Activated naive CD4-positive, alpha-beta T cell treated with anti-CD3 and anti-CD28 coated beads, Interleukin-2, amount 50 U/mL, for 24 hours (primary cell): ENCODE results near the gene COX8C.

Experiments used
- H3K27ac Mint-ChIP-seq: one replicate; pipeline ENCODE4 v1.8.0; 2021; ENCODE audit warnings: mild to moderate bottlenecking, mixed read lengths
- H3K27me3 Mint-ChIP-seq: one replicate; pipeline ENCODE4 v1.8.0; 2021; ENCODE audit warnings: mixed read lengths
- H3K36me3 Mint-ChIP-seq: one replicate; pipeline ENCODE4 v1.8.0; 2021; ENCODE audit warnings: mixed read lengths
- H3K4me1 Mint-ChIP-seq: one replicate; pipeline ENCODE4 v1.8.0; 2021; ENCODE audit warnings: mixed read lengths
- H3K4me3 Mint-ChIP-seq: one replicate; pipeline ENCODE4 v1.8.0; 2021; ENCODE audit warnings: mild to moderate bottlenecking, mixed read lengths
- H3K9me3 Mint-ChIP-seq: one replicate; pipeline ENCODE4 v1.8.0; 2021; ENCODE audit warnings: mixed read lengths

Gene COX8C, protein sequence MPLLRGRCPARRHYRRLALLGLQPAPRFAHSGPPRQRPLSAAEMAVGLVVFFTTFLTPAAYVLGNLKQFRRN

GRCh38 chr14:93346926-93347721 lies at the start of gene COX8C:
Gene COX8C (plus strand): TSS chr14:93347182. CDS start chr14:93347269, 87 bp downstream.
- peaks cover 2% of the 10 kb centered on the region for H3K36me3 Mint-ChIP-seq
- no peaks in the 10 kb centered on the region for H3K27me3 Mint-ChIP-seq
- no peaks in the 10 kb centered on the region for H3K4me1 Mint-ChIP-seq
- H3K9me3 Mint-ChIP-seq, result no peaks in the 10 kb centered on the region
- no peak within 1 kb of the TSS for H3K4me3 Mint-ChIP-seq
- no peak within 1 kb of the TSS for H3K27ac Mint-ChIP-seq

- Mint-ChIP-seq H3K36me3 (peaks cover 3% of the 10 kb centered on the region), H3K4me3 (no peak overlapping the region), H3K9me3 (no peaks in the 10 kb centered on the region), H3K27me3 (no peaks in the 10 kb centered on the region), H3K4me1 (peaks cover 36% of the 10 kb centered on the region), H3K27ac (no peak overlapping the region)
These were observed 47.6 kb upstream of the COX8C start for GRCh38 chr14:93299416-93299815.

GRCh38 chr14:93299866-93300265 lies 47.1 kb upstream of the COX8C start:
- peaks cover 34% of the 10 kb centered on the region for H3K4me1 Mint-ChIP-seq
- H3K27ac Mint-ChIP-seq, result no peak overlapping the region
- peaks cover 2% of the 10 kb centered on the region for H3K36me3 Mint-ChIP-seq
- H3K4me3 Mint-ChIP-seq, result no peak overlapping the region
- H3K27me3 Mint-ChIP-seq, result no peaks in the 10 kb centered on the region
- no peaks in the 10 kb centered on the region for H3K9me3 Mint-ChIP-seq

DNA sequence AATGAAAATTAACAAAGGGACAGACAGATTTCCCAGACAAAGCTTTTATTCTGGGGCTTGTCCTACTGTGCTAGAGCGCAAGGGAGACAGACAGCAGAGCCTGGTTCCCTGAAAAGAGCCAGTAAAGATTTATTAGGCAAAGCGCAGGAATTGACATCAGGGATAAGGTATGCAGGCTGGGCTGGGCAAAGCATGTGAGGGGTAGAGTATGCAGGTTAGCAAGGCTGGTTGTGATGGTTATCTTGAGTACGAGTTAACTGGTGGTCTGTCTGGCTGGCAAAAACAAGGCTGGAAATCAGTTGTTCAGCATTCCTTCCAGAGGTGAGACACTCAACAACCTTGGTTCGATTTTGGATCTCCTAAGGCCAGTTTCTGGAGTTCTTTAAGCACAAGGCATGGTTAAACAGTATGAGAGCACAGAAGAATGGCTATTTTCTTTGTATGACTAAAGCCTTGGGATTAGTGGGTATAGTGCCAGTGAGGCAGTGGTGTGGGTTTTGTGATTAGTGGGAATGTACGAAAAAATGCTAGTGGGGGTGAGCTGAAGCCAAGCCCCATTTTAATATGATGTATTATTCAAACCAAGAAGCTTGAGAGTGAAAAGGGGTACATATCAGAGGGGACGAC lies 45.0 kb upstream of the COX8C start:
- Mint-ChIP-seq H3K9me3 (no peaks in the 10 kb centered on the region), H3K4me1 (peaks cover 41% of the 10 kb centered on the region), H3K36me3 (peaks cover 2% of the 10 kb centered on the region), H3K4me3 (no peak overlapping the region), H3K27ac (no peak overlapping the region), H3K27me3 (no peaks in the 10 kb centered on the region)

DNA sequence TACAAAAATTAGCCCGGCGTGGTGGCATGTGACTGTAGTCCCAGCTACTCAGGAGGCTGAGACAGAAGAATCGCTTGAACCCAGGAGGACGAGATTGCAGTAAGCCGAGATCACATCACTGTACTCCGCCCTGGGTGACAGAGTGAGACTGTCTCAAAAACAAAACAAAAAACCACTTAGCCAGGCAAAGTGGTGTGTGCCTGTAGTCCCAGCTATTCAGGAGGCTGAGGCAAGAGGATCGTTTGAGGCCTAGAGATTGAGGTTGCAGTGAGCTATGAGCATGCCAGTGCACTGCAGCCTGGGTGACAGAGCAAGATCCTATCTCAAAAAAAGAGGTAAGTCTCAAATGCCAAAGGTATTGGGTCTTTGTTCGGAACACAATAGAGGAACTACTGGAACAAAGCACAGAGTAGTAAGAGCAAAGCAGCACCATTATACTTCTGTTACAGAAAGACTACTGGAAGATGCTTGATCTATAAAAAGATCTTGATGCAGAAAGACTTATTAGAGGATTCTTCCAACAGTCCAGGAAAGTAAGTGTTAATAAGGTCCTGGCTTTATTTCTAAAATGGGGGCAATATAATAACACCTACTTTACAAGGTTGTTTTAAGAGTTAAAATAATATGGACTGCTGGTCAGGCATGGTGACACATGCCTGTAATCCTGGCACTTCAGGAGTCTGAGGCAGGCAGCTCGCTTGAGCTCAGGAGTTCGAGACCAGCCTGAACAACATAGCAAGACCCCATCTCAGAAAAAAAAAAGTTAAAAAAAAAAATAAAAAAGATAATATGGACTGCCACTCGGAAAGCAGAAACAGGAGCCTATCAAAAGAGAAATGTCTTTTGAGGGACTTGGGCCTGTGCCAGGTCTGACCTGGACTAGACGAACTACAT lies 44.0 kb upstream of the COX8C start:
- Mint-ChIP-seq H3K9me3 (no peaks in the 10 kb centered on the region), H3K27me3 (no peaks in the 10 kb centered on the region), H3K4me3 (no peak overlapping the region), H3K4me1 (peaks cover 37% of the 10 kb centered on the region), H3K36me3 (peaks cover 3% of the 10 kb centered on the region), H3K27ac (no peak overlapping the region)

DNA sequence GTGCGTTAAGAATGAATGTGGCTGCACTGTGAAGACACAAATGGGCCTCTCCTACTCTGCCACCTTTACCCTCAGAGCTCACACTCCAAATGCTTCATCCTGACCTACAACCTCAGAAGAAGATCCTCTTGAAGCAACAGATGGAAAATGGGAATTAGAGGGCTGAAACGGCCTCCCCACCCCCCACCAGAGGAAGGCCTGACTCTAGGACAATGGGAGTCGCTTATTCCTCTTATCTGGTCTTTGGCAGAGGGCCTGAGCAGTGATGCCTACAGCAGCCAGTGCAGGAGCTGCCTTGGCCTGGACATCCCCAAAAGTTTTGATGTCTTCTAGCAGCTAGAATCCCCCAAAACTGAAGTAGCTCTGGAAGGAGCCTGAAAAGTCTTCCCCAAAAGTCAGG lies 43.3 kb upstream of the COX8C start:
- H3K4me1 Mint-ChIP-seq, result peaks cover 36% of the 10 kb centered on the region
- no peak overlapping the region for H3K27ac Mint-ChIP-seq
- H3K9me3 Mint-ChIP-seq, result no peaks in the 10 kb centered on the region
- H3K27me3 Mint-ChIP-seq, result no peaks in the 10 kb centered on the region
- H3K36me3 Mint-ChIP-seq, result peaks cover 3% of the 10 kb centered on the region
- H3K4me3 Mint-ChIP-seq, result no peak overlapping the region

DNA sequence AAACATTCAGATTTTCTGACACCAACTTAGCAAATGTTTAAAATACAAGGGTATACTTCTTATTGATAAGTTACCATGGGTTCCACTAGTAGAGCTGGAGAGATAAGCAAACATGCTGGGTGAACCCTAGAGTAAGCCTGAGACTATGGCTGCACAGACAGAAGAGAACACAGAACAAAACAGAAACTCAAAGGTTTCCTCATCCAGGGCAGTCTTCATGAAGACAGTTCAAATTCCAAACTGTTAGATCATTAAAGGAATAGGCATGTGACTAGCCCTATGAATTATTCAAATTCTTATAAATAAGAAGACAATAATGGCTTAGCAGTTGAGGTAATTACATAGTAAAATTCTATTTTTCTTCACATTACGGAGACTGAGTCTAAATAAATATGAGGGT lies 42.2 kb upstream of the COX8C start:
- Mint-ChIP-seq H3K36me3 (peaks cover 3% of the 10 kb centered on the region), H3K4me1 (peaks cover 37% of the 10 kb centered on the region), H3K27me3 (no peaks in the 10 kb centered on the region), H3K27ac (no peak overlapping the region), H3K9me3 (no peaks in the 10 kb centered on the region), H3K4me3 (no peak overlapping the region)

- H3K4me3 Mint-ChIP-seq, result no peak overlapping the region
- H3K4me1 Mint-ChIP-seq, result peaks cover 39% of the 10 kb centered on the region
- H3K9me3 Mint-ChIP-seq, result no peaks in the 10 kb centered on the region
- no peak overlapping the region for H3K27ac Mint-ChIP-seq
- H3K36me3 Mint-ChIP-seq, result peaks cover 3% of the 10 kb centered on the region
- no peaks in the 10 kb centered on the region for H3K27me3 Mint-ChIP-seq
These were observed 41.1 kb upstream of the COX8C start for GRCh38 chr14:93305725-93306418.

DNA sequence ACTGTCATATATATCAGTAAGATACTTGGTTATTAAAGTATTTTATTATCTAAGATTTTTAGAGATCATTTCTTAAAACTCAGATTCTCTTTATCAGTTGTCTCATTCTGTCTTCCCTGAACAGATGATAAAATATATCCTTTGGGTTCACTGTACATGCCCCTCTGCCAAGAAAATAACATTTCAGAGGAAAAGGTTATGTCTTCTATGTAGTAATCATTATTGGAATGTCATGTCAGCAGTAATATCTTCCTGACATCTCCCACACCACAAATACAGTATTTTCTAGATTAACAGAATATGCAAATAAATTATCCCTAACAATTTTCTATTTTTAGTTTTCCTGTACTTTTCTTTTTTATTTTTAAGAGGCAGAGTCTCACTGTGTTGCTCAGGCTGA lies 40.2 kb upstream of the COX8C start:
- no peaks in the 10 kb centered on the region for H3K9me3 Mint-ChIP-seq
- no peaks in the 10 kb centered on the region for H3K27me3 Mint-ChIP-seq
- peaks cover 43% of the 10 kb centered on the region for H3K4me1 Mint-ChIP-seq
- no peak overlapping the region for H3K27ac Mint-ChIP-seq
- H3K4me3 Mint-ChIP-seq, result no peak overlapping the region
- H3K36me3 Mint-ChIP-seq, result peaks cover 3% of the 10 kb centered on the region

- no peak overlapping the region for H3K27ac Mint-ChIP-seq
- no peak overlapping the region for H3K4me3 Mint-ChIP-seq
- no peaks in the 10 kb centered on the region for H3K27me3 Mint-ChIP-seq
- peaks cover 3% of the 10 kb centered on the region for H3K36me3 Mint-ChIP-seq
- H3K4me1 Mint-ChIP-seq, result peaks cover 40% of the 10 kb centered on the region
- H3K9me3 Mint-ChIP-seq, result no peaks in the 10 kb centered on the region
These were observed 38.2 kb upstream of the COX8C start for GRCh38 chr14:93308686-93309345.

DNA sequence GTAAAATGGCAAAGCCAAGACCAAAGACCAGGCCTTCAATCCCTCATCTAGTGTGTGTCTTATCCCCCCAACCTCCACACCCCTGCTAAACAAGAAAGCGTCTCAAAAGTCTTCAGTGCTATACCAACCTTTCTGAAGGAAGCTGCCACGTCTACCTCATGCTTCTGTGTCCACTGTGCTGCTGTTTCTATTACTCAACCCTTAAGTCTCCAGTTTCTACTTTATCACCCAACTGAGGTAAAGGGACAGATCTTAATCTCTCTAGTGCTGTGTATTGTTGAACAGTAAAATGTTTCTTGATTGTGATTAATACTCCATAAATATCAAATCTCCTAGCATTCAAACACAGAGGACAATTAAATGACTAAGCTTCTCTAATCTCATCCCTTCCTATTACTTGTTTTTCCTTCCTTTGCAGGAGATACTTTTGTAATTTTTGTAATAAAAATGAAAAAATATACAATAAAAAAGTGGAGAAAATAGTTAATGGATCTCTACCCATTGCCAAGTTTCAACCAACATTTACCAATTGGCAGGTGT lies 37.5 kb upstream of the COX8C start:
- Mint-ChIP-seq H3K9me3 (no peaks in the 10 kb centered on the region), H3K36me3 (peaks cover 3% of the 10 kb centered on the region), H3K27me3 (no peaks in the 10 kb centered on the region), H3K4me1 (peaks cover 38% of the 10 kb centered on the region), H3K4me3 (no peak overlapping the region), H3K27ac (no peak overlapping the region)

GRCh38 chr14:93311082-93311481 lies 35.9 kb upstream of the COX8C start:
- H3K36me3 Mint-ChIP-seq, result peaks cover 1% of the 10 kb centered on the region
- peaks cover 34% of the 10 kb centered on the region for H3K4me1 Mint-ChIP-seq
- no peak overlapping the region for H3K4me3 Mint-ChIP-seq
- H3K27me3 Mint-ChIP-seq, result no peaks in the 10 kb centered on the region
- no peak overlapping the region for H3K27ac Mint-ChIP-seq
- H3K9me3 Mint-ChIP-seq, result no peaks in the 10 kb centered on the region

DNA sequence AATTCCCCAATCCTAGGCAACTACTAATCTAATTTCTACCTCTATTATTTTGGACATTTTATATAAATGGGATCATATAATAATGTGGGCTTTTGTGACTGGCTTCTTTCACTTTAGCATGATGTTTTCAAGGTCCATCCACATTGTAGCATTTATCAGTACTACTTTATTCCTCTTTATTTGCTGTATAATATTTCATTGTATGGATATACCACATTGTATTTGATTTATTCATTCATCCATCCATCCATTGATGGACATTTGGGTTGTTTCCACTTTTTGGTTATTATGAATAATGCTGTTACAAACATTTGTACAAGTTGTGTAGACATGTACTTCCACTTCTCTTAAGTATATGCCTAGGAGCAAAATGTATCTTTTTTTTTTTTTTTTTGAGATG lies 31.4 kb upstream of the COX8C start:
- H3K27me3 Mint-ChIP-seq, result no peaks in the 10 kb centered on the region
- no peaks in the 10 kb centered on the region for H3K9me3 Mint-ChIP-seq
- H3K36me3 Mint-ChIP-seq, result peaks cover 4% of the 10 kb centered on the region
- H3K27ac Mint-ChIP-seq, result no peak overlapping the region
- H3K4me1 Mint-ChIP-seq, result peaks cover 37% of the 10 kb centered on the region
- H3K4me3 Mint-ChIP-seq, result no peak overlapping the region

DNA sequence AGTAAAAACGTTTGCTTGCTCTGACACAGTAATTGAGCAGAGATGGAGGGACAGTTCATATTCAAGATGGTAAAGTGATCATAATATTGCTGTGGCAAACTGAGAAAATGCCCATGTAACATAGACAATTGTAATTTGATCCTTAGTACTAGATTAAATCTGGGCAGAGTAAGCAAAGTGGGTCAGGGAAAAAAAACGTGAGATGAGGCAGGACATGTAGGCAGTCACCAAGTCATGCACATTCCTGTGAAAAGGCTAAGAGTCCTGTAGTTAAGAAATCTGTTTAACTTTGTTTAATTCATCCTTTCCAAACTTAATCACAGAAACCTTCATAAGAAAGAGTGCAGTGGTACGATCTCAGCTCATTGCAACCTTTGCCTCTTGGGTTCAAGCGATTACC lies 30.3 kb upstream of the COX8C start:
- Mint-ChIP-seq H3K36me3 (peaks cover 6% of the 10 kb centered on the region), H3K27ac (no peak overlapping the region)

More for the DNA sequence above, 30.3 kb upstream of the COX8C start:
- Mint-ChIP-seq H3K4me3 (no peak overlapping the region), H3K9me3 (no peaks in the 10 kb centered on the region), H3K27me3 (no peaks in the 10 kb centered on the region), H3K4me1 (peaks cover 40% of the 10 kb centered on the region)
